ENCODE results near the gene PTH2R. TPM values are rescaled to one million over a fixed set of nuclear protein-coding genes. Genes with fewer than 3 reads are reported as not detected.

PTH2R gene
- total and polyA plus RNA-seq, 9 of the 15 experiments (the other 6 are each of a cell fraction or from before 2014, with no cell fraction given): 2.7 to 8.8 (median 4.2) TPM

DNA sequence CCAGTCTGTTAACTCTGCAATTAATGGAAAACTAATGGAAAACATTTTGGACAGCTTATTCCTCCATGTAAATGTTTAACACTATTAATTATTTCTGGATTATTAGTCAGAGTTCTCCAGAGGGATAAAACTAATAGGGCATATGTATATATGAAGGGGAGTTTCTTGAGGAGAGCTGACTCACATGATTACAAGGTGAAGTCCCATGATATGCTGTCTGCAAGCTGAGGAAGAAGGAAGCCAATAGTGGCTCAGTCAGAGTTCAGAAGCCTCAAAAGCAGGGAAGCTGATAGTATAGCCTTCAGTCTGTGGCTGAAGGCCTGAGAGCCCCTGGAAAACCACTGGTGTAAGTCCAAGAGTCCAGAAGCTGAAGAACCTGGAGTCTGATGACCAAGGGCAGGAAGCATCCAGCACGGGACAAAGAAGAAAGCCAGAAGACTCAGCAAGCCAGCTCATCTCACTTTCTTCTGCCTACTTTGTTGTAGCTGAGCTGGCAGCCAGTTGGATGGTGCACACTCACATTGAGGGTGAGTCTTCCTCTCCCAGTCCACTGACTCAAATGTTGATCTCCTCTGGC lies 136.0 kb downstream of the PTH2R start (continued):
- TF ChIP-seq ZNF592 (IDR thresholded peaks at IDR 0.05) (no peak), CHD1 (IDR thresholded peaks at IDR 0.05; ENCODE audit: low read length) (peak; percentile 42), ZNF695 (CRISPR knock-in tag; IDR thresholded peaks at IDR 0.05) (no peak), ARNT (IDR thresholded peaks at IDR 0.05) (no peak), TCF7L2 (IDR thresholded peaks at IDR 0.05; ENCODE audit: low read depth, low read length) (no peak), SRSF9 (IDR thresholded peaks at IDR 0.05; ENCODE audit: borderline replicate concordance, low read depth, low read length) (no peak), MCM2 (IDR thresholded peaks at IDR 0.05; ENCODE audit: low read depth) (no peak), RBFOX2 (IDR thresholded peaks at IDR 0.05; ENCODE audit: low read depth, low read length) (peak; percentile 50; the same call in 1 of the 2 replicates), SP1 (CRISPR knock-in tag; IDR thresholded peaks at IDR 0.05) (no peak), CHD2 (IDR thresholded peaks at IDR 0.05; ENCODE audit: low read depth, low read length) (no peak), RFX1 (IDR thresholded peaks at IDR 0.05) (no peak), ZBTB49 (CRISPR knock-in tag; IDR thresholded peaks at IDR 0.05; ENCODE audit: borderline replicate concordance) (no peak), TFAM (CRISPR knock-in tag; conservative IDR thresholded peaks at IDR 0.05) (no peak), RBM17 (IDR thresholded peaks at IDR 0.05; ENCODE audit: borderline replicate concordance, low read depth, low read length) (no peak), PURB (CRISPR knock-in tag; IDR thresholded peaks at IDR 0.05; ENCODE audit: low read depth) (no peak), ETV6 (IDR thresholded peaks at IDR 0.05; ENCODE audit: borderline replicate concordance in 1 of 2, low read depth in 2 of 2, low read length in 1 of 2) (no peak), ETV6 (CRISPR knock-in tag; IDR thresholded peaks at IDR 0.05; ENCODE audit: borderline replicate concordance) (no peak), POLR2H (tag; IDR thresholded peaks at IDR 0.05; ENCODE audit: low read depth) (peak; percentile 47; the same call in 1 of the 2 replicates), ZNF436 (CRISPR knock-in tag; IDR thresholded peaks at IDR 0.05) (no peak), BRCA1 (IDR thresholded peaks at IDR 0.05) (no peak), BRCA1 (CRISPR knock-in tag; IDR thresholded peaks at IDR 0.05) (no peak)
- TF ChIP-seq, protein P1, sequence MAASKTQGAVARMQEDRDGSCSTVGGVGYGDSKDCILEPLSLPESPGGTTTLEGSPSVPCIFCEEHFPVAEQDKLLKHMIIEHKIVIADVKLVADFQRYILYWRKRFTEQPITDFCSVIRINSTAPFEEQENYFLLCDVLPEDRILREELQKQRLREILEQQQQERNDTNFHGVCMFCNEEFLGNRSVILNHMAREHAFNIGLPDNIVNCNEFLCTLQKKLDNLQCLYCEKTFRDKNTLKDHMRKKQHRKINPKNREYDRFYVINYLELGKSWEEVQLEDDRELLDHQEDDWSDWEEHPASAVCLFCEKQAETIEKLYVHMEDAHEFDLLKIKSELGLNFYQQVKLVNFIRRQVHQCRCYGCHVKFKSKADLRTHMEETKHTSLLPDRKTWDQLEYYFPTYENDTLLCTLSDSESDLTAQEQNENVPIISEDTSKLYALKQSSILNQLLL (CRISPR knock-in tag; IDR thresholded peaks at IDR 0.05; ENCODE audit: borderline replicate concordance): no peak
